Sciatic nerve (tissue), 2 donors: ENCODE results near the gene CD69. TPM values are rescaled to one million over a fixed set of nuclear protein-coding genes. Genes with fewer than 3 reads are reported as not detected.
"Not testable (repeated sequence)": the region's sequence is repeated elsewhere in the genome, so short reads cannot be mapped to it uniquely, and the experiment has no call there.

Experiments
- ATAC-seq: fragments of 200-7000 bp; cut with Tn5 transposase; one replicate; pipeline ENCODE4 v1.9.1; 2020; ENCODE audit warnings: mild to moderate bottlenecking, moderate library complexity
- DNase-seq: peaks from one replicate; pipeline ENCODE4 v3.0.0-alpha.2; 2020; ENCODE audit warnings: low spot score
- intact Hi-C: fragments of 100-400 bp; cut with DNase I; formaldehyde crosslinking; loops from one replicate; pipeline ENCODE4 v1.14.2; 2022
- total RNA-seq: library from RNA; stranded (reverse); fragmentation: NEBNext Ultra II Directional; extraction: Animal tissue kit (Norgen Biotek cat#: 25700); gene quantifications from one replicate; pipeline ENCODE4 v1.2.1, GENCODE V29; 2021
- donor health status: DM: no; HTN: no; CAD: no.
- donor health status: DM: no; HTN: no; CAD: no.

The CD69 gene
- total RNA-seq, 1 donor from 2014 or later, result 10.9 TPM

DNA sequence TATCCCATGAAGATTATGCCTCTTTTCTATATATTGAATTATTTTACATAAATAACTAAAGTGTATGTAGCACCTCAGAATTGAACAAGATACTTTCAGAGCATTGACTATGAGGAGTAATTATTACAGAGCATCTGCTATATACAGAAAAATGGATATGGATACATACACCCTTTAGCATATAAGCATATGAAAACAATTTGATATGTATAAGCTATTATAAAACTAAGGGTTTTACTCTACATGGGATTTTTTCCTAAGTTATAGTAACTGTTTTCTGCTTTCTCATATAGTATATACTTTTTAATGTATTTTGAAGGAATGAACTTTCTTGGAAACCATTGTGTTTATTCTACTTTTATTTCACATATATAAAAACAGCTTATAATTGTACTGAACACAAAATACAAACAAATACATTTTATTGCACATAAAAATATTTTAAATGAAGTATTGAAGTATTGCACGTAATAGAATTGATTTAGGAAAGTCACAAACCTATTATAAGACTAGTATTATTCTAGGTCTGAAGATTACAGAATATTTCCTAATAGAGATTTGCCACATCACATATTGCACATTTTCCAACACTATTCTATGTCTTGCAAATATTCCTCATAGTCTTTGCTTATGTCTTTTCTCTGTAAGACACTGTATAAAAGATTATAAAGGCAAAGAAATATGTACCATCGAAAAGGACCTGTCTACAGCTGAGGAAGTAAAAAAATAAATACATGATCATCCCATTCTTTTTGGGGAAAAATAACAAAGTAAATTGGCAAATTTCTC is 8.4 kb downstream of the CD69 start:
- ATAC-seq (no peak), DNase-seq (no peak)
- intact Hi-C loops, result no loop called here

DNA sequence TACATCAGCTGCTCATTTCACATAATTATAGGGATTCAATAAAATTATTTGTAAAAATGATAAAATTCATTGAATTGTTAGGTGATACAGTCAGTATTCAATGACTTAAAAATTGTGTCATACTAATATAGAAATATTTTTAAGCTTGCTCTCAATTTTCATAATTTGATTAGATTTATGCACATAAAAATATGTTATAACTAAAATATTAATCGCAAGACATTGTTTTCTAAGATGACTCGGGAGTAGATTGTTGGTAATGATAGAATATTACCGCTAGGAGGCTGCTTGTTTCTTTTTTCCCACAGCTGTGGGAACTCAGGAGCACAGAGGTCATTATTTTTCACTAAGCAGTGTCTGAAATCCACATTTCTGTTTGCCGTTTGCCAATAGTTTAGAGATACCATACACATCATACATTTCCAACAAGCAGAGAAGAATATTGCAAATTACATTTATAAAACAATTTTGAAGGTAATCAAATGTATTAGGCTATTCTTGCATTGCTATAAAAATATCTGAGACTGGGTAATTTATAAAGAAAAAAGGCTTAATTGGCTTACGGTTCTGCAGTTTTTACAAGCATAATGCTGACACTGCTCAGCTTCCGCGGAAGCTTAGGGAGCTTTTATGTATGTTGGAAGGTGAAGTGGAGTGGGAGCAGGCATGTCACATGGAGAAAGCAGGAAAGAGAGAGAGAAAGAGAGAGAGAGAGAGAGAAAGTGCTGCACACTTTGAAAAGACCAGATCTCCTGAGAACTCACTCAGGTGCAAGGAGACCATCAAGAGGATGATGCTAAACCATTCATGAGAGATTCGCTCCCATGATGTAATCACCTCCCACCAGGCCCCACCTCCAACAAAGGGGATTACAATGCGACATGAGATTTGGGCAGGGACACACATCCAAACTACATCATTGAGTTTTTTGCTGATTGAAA is 9.2 kb downstream of the CD69 start:
- intact Hi-C loops, result no loop called here
- DNase-seq, result no peak
- ATAC-seq, result peak; percentile 71

DNA sequence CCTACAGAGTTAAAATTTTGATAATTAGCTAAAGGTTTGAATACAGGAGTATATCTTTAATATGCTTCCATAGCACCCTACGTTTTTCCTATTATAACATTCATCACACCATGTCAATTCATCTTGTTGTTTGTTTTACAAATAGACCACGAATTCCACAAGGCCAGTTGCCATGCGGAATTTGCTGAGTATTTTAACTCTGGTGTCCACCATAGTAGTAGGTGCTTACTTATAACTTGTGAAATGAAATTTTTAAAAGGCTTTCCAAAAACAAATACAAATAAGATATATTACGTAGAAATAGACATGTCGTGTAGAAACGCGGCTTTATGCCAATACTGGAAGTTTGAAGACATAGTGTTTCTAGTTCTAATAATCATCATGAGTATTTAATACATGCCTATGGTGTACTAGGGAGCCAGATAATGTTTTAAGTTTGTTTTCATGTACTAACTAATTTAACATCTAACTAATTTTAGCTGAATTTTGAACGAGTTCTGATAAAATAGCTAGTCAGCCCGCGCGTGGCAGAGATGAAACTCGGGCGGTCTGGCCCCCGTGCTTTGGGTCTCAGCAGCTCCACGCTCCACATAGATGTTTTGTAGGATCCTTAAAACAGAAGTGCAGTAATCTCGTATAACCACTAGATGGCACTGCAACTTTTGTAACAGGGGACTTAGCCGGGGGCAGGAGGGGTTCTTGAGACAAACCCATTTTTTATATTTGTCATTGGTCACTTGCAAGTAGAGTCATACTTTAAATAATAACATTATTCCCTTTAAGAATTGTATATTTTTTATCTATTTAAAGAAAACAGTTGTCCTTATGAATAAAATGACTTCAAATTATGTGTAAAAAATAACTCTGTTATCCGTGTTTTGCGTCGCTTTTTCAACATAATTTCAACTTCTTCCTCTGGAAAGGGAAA is 10.2 kb downstream of the CD69 start:
- DNase-seq (no peak), ATAC-seq (peak; percentile 90)
- intact Hi-C loops, result no loop called here

DNA sequence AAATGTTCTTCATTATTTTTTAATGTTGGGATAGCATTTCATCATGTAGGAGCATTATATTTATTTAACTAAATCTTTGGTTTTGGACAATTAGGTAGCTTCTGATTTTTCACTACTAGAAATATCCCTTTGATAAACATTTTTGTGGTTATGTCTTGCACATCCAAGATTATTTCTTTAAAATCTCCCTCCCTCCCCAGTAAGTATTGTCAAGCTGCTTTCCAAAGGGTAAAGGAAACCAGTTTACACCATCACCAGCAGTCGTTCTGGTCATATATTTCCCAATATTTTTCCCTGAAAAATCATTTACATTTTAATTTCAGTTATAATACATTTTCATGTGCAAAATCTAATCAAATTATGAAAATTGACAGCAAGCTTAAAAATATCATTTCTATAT is 11.1 kb downstream of the CD69 start:
- intact Hi-C loops, result no loop called here
- DNase-seq (no peak), ATAC-seq (no peak)

DNA sequence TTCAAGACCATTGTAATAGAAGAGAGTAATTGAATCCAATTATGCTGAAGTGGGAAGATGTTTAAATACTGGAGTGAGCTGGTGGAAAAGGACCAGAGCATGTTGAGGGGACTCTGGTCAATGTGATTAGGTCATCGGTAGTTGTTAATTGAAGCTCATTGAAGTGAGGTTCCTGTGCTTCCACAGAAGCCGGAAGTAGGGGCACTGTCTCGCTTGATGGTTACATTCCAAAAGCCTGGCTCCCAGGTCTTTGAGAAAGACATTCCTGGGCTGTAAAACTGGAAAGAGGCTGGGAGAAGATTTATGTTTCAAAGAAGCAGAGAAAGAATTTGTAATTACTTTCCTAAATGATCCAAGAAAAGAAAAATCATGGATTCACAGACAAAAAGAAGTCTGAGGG is 15.5 kb downstream of the CD69 start:
- ATAC-seq, result no peak
- intact Hi-C loops, result no loop called here
- no peak for DNase-seq

DNA sequence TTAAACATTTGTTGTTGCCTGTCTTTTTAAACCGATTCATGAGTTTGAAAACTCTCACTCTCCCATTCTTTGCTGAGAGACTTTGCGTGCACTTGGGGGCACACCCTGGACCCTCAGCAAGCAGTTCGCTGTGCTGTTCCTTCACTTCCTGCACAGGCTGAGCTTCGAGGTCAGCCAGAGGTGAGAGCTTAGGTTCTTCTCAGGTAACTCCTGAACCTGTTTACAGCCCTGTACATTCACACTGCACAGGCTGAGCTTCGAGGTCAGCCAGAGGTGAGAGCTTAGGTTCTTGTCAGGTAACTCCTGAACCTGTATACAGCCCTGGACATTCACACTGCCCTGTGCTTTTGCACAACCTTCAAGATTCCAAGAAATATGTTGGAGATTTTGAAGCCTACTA is 18.0 kb downstream of the CD69 start:
- intact Hi-C loops, result no loop called here
- ATAC-seq, result no peak
- no peak for DNase-seq

DNA sequence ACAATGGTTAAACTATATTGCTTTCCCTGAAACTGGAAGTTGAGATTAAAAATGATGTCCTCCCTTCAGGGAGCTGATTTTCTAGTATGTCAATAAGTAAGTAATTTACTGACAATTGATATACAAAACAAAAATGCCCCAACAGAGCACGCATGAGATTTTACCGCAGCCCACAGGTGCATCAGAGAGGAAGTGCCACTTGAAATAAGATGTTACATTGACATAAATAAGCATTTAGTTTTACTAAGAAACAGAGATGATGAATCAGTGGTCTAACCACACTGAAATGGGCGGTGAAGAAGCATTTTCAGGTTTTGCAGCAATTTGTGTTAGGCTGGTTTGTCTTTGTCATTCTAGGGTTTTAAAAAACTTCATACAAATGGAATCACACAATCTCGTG is 19.0 kb downstream of the CD69 start:
- intact Hi-C loops, result no loop called here
- ATAC-seq, result no peak

DNA sequence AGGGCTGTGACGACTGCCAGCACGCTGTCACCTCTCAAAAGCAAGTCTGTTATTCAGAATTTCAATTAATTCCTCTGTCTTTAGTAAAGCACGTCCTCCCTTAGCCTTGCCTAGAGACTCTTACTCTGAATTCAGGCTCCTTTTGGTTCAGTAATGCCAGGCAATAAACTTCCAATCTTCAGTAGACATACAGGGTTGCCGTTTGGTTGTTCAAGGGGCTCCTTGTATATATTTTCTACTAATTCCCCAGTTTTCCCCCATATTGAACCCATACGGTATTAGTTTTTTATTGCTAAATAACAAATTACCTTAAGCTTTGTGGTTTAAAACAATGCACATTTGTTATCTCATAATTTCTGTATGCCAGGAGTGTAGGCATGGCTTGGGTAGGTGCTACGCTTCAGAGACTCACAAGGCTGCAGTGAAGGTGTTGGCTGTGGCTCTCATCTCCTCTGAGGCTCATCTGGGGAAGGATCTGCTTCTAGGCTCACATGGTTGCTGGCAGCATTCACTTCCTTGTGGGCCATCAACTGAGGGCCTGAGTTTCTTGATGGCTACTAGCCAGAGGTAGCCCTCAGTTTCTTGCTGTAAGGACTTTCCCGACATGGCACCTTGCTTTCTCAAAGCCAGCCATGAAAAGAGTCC is 20.5 kb downstream of the CD69 start:
- intact Hi-C loops, result no loop called here
- DNase-seq (no peak), ATAC-seq (no peak)

More for the DNA sequence above, 19.0 kb downstream of the CD69 start:
- no peak for DNase-seq

DNA sequence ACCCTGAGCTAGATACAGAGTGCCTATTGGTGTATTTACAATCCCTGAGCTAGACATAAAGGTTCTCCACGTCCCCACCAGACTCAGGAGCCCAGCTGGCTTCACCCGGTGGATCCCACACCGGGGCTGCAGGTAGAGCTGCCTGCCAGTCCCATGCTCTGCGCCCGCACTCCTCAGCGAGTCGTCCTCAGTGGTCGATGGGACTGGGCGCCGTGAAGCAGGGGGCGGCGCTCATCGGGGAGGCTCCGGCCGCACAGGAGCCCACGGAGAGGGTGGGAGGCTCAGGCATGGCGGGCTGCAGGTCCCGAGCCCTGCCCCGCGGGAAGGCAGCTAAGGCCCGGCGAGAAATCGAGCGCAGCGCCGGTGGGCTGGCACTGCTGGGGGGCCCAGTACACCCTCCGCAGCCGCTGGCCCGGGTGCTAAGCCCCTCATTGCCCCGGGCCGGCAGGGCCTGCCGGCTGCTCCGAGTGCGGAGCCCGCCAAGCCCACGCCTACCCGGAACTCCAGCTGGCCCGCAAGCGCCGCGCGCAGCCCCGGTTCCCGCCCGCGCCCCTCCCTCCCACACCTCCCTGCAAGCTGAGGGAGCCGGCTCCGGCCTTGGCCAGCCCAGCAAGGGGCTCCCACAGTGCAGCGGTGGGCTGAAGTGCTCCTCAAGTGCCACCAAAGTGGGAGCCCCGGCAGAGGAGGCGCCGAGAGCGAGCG is 21.1 kb downstream of the CD69 start:
- DNase-seq, ATAC-seq: not testable (repeated sequence)

DNA sequence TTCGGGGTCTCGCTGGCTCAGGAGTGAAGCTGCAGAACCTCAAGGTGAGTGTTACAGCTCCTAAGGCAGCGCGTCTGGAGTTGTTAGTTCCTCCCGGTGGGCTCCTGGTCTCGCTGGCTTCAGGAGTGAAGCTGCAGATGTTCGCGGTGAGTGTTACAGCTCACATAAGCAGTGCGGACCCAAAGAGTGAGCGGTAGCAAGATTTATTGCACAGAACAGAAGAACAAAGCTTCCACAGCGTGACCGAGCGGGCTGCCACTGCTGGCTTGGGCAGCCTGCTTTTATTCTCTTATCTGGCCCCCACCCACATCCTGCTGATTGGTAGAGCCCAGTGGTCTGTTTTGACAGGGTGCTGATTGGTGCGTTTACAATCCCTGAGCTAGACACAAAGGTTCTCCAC is 21.8 kb downstream of the CD69 start:
- intact Hi-C loops, ATAC-seq, DNase-seq: not testable (repeated sequence)

More for the DNA sequence above, 21.1 kb downstream of the CD69 start:
- intact Hi-C loops, result not testable (repeated sequence)

DNA sequence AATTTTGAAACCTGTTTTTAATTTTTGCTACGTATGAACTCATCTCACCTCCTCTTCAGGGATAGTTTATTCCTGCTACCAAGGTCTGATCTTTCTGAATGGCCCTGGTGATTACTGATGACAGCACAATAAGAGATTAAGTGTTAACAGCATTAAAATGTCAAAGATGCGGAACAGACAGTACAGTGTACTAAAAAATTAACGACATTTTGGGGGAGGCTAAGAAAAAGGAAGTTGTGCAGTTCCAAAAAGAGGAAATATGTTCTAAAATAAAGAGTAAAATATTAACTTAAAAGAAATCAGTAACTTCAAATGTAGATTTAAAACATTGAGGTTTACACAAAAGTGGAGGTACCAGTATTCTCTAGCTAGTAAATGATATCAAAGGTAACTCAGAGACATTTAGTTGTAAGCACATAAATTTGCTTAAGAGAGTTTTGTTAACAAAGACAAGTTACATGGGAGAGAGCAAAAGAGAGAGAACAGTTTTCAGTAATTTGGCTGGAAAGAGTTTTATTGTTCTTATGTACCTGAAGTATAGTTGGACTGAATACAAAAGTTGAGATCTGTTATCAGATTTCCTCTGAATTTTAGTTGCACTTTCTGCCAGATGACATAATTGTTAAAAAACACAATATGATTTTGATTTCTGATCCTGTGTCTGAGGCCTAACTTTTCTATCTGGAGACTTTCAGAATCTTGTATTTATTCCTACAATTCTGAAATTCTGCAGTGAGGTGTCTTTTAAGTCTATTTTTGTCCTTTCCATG is 23.6 kb downstream of the CD69 start:
- peak; percentile 49 for ATAC-seq
- no peak for DNase-seq
- intact Hi-C loops, result no loop called here

DNA sequence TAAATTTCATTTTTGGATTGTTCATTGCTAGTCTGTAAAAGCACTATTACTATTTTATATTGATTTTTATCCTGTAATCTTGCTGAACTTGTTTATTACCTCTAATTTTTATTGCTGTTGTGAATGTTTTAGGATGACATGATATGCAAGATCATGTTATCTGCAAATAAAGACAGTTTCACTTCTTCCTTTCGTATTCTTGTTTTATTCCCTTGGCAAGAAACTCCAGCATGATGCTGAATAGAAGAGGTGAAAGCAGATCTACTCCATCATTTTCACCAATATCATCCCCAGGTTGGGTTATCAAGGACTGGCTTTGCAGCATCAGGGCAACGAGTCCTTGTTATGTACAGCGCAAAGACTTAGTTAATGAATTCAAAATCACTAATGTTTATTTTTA is 25.1 kb downstream of the CD69 start:
- ATAC-seq (no peak), DNase-seq (no peak)
- intact Hi-C loops, result no loop called here

DNA sequence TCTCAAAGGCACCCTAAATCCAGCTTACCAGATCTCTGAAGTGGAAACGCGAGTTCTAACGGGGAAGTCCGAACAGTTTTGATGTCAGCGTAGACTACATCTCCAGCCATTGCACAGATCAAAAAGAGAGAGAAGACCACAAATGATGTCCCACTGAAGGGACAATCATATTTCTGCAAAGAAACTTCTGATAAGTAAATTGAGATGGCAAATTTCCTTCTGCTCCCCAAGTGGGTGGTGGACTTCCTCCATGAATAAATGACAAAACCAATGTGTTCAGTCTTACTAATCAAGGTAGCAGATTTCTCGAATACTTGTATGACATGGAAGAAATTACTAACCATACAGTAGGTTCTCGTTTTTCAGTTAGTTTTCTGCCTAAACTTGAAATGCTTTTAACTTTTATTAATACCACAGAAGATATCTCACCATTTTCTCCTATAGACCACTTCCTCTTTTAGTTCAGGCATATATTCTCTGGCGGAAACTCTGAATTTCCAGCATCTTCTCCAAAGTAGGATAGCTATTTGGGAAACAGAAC is 27.7 kb downstream of the CD69 start, which contains the start of gene CLECL1:
Gene CLECL1 (minus strand): TSS at position 177 of the 541 bp plus-strand sequence.
- DNase-seq (no peak), ATAC-seq (no peak)
- intact Hi-C loops, result no loop called here

DNA sequence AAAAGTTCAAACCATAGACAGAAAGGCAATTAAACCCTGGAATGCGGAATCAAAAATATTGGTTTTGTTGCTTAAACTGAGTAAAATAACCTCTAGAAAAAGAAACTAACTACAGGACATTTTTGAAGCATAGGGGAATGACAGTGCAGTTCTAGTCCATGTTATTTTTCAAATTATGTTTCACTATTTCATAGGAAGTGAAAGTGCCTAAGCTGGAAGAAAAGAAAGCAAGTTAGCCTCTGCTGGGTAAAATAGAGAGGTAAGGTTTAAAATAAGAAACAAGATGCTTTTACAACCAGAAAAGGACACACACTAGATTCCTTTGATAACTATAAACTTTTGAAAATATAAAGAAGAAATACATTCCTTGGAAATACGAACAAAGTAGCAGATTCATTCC is 28.9 kb downstream of the CD69 start:
- peak; percentile 52 for ATAC-seq
- intact Hi-C loops, result no loop called here

DNA sequence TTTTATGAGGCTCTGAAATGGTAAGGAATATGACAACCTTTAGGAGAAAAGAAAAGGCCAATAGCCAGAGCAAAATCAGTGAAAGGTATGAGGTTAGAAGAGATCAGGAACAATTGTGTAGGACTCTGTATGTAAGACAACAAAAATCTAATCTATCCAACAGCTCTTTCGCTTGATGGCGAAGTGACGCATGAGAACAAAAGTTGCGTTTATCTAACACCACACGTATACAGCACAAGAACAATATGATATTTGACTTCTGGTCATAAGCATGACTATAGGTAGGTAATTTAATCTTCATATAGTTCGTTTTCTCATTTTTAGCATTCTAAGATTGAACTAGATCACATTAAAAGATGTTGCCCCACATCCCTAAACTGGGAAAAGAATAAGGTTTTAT is 29.3 kb downstream of the CD69 start:
- ATAC-seq (no peak), DNase-seq (no peak)
- intact Hi-C loops, result no loop called here

More for the DNA sequence above, 28.9 kb downstream of the CD69 start:
- no peak for DNase-seq

DNA sequence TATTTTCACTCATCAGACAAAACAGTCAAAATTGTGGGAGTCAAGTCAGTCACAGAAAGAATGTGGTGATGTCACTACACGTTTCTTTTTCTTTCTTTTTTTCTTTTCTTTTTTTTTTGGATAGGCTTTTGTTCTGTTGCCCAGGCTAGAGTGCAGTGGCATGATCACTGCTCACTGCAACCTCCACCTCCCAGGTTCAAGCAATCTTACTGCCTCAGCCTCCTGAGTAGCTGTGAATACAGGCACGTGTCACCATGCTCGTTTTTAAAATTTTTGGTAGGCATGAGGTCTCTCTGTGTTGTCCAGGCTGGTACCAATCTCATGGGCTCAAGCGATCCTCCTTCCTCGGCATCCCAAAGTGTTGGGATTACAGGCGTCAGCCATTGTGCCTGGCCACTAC is 30.1 kb downstream of the CD69 start:
- no peak for DNase-seq
- intact Hi-C loops, result no loop called here
- ATAC-seq, result no peak

DNA sequence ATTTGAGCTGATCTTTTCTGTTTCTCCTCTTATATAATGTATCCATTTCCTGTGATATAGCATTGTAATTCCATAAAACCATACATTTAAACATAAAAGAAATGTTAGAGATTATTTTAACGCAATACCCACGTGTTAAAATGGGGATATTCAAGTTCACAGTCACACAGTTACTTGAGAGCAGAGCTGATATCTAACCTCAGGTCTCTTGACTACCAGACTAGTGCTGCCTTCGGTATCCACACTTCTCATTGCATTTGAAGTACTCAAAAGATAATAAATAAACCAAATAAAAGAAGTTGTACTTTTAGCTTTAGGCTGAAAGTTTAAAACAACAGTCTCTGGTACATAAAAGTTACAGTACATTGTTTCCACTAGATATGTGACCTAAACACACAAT is 30.7 kb downstream of the CD69 start:
- ATAC-seq (no peak), DNase-seq (no peak)
- intact Hi-C loops, result no loop called here
